UCSD-AML1 (cell line): Measurements from ENCODE around the gene ABAT.

Experiments
- DNase-seq: peaks from one replicate; lab custom pipeline; 2025; ENCODE audit not compliant: unreplicated experiment; lab: John Stamatoyannopoulos, UW

ABAT gene

DNA sequence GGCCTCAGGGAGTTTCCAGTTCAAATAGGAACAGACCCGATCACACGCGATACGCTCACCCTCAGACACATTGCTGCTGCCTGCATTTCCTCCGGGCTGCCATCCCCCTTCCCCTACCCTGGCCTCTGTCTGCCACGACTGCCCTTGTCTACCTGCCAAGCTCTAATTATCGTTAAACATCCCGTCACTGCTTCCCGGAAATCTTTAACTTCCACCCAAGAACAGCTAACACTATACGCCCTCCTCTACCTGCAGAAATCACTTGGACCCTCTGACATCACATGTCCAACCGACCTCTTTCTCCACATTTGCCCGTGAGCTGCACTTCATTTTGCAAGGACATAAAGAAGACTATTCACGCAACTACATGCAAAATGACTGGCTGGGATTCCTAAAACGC, 40.4 kb downstream of the ABAT start:
- DNase-seq: no peak

DNA sequence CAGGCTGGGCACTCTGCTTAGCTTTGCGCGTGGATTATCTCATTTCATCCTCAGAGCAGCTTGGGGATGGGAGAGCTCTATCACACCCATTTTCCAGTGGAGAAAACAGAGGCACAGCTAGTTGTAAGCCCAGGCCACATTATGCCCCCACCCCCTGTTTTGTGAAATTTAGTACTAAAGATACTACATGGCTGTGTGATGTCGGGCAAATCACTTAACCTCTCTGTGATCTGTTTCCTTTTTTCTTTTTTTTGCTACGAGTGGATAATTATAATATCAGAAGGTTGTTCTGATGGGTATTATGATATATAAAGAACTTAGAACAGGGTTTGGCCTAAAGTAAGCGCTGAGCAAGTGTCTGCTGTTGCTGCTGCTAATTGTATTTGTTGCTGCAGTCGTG, 41.6 kb downstream of the ABAT start:
- DNase-seq: no peak

GRCh38 chr16:8716592-8716991, 42.2 kb downstream of the ABAT start:
- no peak for DNase-seq

DNA sequence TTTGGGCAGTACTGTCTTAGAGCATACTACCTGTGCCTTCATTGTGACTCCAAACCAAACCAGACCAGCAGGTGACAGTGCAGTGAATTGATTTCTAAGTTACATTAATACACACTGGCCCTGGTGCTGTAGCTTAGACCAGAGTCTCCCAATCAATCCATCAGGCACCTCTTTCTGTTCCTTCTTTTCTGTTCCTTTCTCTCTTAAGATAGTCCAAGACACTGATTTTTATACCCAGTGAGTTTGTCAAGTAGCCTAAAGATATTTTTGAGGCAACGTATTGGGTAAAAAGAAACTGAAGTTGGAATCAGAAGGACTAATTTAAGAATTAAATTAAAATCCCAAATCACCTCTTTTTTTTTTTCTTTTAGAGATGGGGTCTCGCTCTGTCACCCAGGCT, 43.1 kb downstream of the ABAT start:
- DNase-seq: no peak

DNA sequence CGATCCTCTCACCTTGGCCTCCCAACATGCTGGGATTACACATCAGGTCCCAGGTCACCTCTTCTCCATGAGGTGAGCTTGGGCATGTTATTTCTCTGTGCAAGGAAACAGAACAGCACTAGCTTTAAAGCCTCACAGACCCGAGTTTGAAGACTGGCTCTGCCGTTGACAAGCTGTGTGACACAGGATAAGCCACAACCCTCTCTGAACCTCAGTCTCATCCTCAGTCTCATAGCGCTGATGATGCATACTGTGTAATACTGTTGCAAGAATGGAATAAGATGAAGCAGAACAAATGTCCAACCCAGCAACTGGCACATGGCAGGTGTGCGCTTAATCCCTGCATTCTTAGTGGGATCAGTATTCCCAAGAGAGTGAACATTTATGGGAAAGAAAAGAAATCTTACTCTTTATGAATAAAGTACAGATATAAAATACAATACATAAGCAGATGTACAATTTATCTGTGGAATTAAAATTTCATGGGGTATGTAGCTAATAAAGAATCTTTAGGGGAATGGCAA, 43.5 kb downstream of the ABAT start:
- no peak for DNase-seq

DNA sequence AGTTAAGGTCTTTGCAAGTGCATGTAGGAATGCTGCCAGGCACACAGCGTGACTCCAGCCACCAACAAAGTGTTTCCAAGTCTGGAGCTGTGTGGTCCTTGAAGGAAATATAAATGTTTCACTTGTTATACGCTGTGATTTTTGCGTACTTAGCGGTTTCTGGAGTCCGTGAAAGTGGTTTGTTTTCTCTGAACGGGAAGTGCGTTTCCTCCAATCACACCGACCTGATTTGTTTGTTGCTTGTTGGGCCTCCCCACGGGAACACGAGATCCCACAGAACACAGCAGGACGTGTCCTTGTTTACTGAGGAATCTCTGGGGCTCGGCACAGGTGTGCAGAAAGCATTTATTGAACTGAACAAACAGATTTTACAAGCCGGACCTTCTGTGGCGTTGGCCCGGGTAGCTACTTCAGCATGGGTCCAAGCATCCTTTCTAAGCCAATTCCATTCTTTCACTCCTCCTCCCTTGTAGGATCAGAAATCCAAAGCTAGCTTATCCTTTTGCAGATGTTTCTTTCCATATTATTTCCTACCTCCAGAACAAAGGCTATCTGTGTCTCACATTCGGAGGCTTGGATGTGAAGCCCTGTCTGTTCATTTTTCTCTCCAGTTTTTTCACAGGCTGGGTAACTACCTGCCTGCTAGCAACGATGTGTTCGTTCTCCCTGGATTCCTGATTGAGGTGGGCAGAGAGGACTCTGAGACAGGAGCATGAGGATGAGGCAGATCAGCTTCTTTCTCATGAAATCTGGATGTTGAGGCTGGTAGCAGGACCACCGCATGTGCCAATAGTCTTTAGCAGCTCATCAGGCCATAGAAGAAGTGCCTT, 44.6 kb downstream of the ABAT start:
- DNase-seq: no peak

DNA sequence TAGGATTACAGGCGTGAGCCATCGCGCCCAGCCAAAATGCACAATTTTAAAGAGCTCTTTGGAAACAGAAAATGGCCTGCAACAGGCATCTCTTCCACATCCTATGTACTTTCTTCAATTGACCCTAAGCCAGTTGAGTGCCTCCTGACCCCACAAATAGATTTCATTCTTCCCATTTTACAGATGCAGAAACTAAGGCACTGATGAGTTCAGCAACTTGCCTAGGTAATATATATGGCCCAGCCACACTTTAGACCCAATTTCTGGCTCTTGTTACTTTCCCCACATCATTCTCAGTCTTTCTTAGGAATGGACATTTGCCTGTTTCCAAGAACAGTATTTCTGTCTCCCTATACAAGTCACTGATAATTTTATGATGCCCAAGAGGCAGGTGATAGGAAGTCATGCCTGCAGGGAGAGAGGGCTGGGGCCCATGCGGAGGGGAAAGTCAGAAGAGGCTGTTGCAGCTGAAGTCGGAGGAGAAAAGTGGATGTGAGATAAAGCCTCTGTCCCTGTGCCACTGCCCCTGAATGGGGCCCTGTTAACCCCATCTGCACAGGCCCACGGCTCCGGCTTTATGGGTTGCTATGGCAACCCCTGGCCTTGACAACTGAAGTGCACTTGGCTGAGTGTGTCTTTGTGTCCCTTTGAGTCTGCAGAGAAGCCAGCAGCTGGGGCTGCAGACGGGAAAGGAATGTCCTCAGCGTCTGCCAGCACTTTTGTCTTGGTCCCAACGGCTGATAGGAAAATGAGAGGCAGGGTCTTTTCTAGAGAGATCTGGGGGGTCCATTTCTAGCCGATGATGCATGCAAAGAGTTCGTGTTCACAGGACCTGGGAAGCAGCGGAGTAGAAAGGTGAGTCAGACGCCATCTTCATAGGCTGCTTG, 45.9 kb downstream of the ABAT start:
- DNase-seq: no peak

DNA sequence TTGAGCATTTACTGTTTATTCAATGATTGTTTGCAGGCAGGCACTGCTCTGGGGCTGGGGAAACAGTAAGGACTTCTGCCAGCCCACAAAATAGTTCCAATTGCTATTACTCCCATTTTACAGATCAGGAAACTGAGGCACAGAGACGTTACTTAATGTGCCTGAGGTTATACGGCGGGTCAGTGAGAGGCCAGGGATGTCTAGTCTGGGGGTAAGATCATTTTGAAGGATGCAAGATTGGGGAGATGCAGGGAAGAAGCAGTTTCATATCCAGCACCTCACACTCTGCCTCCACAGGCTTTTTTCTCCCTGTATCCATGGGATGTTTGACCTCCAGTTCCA, 46.5 kb downstream of the ABAT start:
- no peak for DNase-seq

GRCh38 chr16:8721336-8722024, 47.1 kb downstream of the ABAT start:
- DNase-seq: no peak

GRCh38 chr16:8722025-8722348, 47.6 kb downstream of the ABAT start:
- no peak for DNase-seq

GRCh38 chr16:8725513-8726178, 51.2 kb downstream of the ABAT start:
- no peak for DNase-seq

GRCh38 chr16:8727131-8727806, 52.9 kb downstream of the ABAT start:
- no peak for DNase-seq

DNA sequence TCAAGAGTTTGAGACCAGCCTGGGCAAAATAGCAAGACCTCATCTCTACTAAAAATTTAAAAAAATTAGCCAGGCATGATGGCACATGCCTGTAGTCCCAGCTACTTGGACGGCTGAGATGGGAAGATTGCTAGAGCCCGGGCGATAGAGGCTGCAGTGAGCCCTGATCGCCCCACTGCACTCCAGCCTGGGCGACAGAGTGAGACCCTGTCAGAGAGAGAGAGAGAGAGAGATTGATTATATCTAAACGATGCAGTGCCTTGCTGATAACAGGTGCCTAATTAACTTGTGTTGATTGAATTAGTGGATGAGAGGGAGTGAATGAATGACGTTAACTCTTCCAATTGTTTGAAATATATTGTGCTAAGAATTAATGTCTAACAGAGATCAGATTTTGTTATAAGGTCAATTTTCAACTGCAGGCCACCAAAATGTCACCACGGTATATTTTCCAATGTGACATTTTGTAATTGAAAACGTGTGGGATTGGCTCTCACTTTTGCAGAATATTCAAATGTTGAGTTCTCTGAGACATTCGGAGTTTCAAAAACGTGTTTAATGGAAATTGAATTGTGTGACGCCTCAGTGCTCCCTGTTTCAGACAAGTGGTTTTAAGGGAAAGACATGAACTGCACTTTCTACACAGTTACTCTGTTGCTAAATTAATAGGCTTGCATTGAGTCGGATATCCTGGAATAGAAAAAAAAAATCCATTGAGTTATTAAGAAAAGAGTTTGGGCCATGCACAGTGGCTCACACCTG, 53.6 kb downstream of the ABAT start:
- no peak for DNase-seq

DNA sequence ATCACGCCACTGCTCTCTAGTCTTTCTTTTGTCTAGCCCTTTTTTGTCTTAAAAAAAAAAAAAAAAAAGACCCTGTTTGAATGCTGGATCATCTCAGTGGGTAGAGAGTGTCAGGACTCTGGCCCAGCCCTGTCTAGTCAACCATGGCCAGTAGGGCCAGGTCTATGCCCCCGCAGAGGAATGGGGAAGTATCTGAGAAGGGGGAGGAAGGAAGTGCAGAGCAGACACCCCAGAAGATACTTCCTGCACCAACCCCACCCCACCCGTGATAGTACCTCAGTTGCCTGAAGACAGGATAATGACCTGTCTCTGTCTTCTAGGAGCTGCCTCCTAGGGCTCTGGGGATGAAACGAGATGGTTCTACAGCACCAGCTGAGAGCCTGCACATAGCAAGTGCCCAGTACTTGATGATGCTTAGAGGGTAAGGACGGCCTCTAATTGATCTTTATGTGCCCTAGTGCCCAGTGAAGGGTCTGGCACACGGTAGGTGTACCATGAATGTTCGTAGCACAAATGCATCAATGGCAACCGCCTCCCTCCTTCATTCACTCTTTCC, 55.4 kb downstream of the ABAT start:
- peak; percentile 21 for DNase-seq

GRCh38 chr16:8730335-8730915, 56.0 kb downstream of the ABAT start:
- DNase-seq: no peak

- no peak for DNase-seq
These were observed 59.6 kb downstream of the ABAT start for GRCh38 chr16:8733849-8734540.

DNA sequence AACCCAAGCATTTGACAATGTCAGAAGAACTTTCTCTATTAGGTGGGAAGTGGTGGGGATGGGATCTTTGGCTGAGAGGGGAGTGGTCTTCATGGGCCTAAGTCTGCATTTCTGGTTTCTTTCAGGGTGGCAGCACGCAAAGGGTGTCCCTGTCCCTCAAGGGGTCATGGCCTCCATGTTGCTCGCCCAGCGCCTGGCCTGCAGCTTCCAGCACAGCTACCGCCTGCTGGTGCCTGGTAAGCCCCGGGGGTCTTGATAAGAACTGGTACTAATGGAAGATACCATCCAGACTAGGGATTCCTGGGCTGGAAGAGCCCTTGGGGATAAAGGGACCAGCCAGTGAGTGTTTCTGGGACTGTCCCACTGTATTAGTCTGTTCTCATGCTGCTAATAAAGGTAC, 61.2 kb downstream of the ABAT start:
- DNase-seq: no peak

GRCh38 chr16:8736123-8736668, 61.8 kb downstream of the ABAT start:
- no peak for DNase-seq
